Stimulated activated CD4-positive, alpha-beta T cell treated with anti-CD3 and anti-CD28 coated beads, Interleukin-4, amount 100 ng/mL, for 24 hours (primary cell): ENCODE measurements around the gene HSPB9.

ENCODE experiments used
- DNase-seq: peaks from one replicate; pipeline ENCODE4 v3.0.0-alpha.2; 2020

Gene HSPB9, protein sequence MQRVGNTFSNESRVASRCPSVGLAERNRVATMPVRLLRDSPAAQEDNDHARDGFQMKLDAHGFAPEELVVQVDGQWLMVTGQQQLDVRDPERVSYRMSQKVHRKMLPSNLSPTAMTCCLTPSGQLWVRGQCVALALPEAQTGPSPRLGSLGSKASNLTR

GRCh38 chr17:42122371-42123303, at the start of gene HSPB9:
Gene HSPB9, plus strand, starts transcription at chr17:42122804. Its CDS starts 47 bp downstream, at chr17:42122851.
- DNase-seq, result no peak

DNA sequence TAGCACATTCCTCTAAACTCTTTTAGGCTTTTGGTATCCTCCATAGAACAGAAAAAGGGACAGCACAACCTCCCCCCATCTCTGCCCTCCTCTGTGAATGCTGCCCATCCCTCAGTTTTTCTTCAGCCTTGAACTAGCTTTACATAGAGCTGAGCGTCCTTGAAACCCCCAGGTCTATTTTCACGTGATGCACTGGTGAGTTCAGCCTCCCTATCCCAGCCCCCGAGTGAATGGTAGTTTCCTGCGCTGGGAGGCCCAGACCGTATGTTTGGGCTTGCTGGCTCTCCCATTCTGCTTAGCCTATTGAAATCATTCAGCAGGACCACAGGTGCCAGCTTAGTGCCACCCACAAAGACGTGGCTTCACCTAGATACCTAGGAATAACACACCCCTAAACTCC, 46.8 kb upstream of the HSPB9 start:
- DNase-seq, result no peak

DNA sequence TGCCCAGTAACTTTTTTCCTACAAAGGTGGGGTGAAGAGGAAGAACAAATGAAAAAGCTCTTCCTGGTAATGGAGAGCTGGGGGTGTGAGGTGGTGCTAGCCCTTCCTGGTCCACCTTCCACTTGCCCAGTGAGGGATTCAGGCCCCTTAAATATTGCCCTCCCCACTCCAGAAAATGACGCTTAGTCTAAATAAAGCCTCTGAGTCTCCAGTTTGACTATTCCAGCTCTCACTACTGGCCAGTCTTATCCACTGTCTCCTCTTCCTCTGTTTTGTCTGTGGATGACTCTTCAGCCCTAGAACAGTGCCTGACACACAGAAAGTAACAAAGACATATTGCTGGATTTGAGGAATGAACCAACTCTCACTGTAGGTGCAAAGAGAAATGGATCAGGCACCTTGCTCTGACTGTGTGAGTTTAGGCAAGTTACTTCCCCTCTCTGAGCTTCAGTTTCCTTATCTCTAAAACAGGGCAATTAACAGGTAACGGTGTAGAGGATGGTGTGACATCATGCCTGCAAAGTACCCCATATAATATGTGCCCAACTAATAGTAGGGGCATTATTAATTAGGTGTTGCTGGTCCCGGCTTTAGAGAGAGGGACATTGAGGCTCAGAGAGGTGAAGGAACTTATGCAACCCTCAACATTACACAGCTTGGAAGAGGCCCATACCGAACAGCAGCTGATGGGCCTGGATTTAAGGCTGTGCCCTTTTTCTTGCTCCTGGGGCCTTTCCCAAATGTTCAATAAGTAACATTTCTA, 45.6 kb upstream of the HSPB9 start:
- no peak for DNase-seq

DNA sequence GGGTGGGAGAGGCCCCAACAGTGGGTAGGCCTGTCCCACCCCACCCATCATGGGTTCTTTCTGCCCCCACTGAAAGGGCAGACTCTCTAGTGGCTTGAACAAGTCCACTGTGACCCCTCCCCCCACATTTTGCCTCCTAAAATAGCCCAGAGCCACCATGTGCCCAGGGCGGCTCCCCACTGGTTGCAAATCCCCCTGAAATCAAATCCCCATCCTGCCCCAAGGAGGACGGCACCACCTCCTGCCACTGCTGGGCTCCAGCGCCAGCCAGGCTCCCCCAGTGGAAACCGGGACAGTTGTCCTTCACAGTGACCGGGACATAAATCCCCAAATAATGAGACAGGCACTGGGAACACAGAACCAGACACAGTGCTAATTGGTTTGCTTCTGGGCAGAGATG, 44.8 kb upstream of the HSPB9 start:
- no peak for DNase-seq

- no peak for DNase-seq
Measured at GRCh38 chr17:42078396-42079043, 44.1 kb upstream of the HSPB9 start.

DNA sequence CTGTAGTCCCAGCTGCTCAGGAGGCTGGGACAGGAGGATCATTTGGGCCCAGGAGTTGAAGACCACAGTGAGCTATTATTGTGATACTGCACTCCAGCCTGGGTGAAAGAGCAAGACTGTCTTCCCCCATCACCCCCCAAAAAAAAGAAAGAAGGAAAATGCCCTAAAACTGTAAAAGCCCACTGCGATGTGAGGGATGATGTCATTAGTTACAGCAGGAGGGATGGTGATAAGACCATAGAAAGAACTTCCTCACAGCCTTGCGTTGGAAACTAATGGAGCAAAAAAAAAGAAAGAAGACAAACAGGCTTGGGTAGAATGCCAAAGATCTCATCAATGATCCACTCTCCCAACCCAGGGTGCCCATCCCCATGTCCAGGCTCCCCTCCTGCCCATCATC, 43.1 kb upstream of the HSPB9 start:
- no peak for DNase-seq

DNA sequence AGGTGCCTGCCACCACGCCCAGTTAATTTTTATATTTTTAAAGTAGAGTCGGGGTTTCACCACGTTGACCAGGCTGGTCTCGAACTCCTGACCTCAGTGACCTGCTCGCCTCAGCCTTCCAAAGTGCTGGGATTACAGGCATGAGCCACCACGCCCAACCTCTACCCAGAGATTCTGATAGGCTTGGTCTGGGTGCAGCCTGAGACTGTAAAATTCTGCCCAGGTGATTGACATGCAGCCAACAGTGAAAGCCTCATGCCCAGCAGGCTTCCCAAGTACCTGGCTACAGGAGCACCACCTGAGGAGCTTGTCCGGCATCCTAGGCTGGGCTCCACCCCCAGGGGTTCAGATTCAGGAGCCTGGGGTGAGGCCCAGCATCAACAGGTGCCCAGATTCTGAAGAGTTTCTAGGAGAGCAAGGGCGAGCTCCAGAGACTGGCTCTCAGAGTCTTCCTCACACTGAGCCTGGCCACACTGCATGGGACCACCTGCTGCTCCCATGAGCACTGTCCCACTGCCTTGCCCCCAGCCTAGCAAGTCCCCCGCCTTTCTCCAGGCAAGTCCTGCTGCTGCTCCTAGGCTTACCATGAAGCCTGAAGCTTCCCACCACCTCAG, 41.0 kb upstream of the HSPB9 start:
- no peak for DNase-seq

DNA sequence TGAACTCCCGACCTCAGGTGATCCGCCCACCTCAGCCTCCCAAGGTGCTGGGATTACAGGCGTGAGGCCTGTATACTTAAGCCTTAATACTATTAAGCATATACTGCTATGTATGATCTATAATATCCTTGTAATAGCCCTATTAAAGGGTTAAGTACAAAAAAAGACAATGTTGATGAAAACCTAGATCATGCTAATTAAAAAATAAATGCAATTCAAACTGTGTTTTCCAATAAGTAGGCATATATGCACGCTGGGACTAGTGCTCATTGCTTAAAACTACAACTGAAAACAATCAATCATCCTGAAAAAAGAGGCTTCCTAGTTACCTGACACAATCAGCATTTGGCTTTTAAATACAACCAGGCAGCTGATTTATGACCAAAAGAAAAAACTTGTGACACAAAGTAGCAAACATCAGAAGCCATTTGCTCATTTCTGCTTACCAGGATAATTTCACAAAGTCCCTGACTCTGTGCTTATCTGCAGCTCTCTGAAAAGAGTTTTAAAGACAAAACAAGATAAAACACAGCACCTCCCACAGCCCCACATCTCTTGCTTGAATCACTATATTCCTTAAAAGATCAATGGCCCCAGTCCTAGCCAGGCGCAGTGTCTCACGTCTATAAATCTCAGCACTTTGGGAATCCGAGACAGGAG, 35.4 kb upstream of the HSPB9 start:
- no peak for DNase-seq

- no peak for DNase-seq
Measured at GRCh38 chr17:42087736-42088705, 34.6 kb upstream of the HSPB9 start.

- no peak for DNase-seq
Measured at GRCh38 chr17:42088736-42089135, 33.9 kb upstream of the HSPB9 start.

DNA sequence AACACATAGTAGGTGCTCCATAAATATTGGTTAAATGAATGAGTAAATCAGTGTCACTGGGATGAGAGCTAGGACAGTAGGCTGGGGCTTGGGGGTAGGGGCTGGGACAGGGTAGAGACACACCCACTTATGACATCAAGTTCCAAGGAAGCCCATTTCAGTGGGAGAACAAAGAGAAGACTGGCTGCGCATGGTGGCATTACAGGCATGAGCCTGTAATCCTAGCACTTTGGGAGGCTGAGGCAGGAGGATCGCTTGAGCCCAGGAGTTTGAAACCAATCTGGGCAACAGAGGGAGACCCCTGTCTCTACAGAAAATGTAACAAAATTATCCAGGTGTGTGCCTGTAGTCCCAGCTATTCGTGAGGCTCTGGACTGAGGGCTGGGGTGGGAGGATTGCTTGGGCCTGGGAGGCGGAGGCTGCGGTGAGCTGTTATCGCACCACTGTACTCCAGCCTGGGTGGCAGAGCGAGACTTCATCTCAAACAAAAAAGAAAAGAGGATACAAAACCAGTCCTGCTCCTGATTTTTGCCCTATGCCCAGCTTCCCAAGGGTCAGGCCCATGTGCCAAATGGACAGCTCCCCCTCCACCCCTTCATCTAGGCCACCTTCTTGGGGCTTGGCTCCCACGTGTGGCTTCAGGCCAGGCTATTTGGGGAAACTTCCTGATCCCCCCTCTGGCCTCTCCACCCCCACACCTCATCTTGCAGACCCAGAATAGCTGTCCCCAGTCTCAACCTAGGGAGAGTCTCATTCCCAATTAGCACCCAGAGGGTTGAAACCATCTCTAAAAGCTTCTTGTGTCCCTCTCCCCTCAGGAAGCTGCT, 31.4 kb upstream of the HSPB9 start:
- no peak for DNase-seq

- no peak for DNase-seq
Measured at GRCh38 chr17:42092939-42093338, 29.7 kb upstream of the HSPB9 start.

GRCh38 chr17:42094375-42095069, 28.1 kb upstream of the HSPB9 start:
- DNase-seq, result no peak

GRCh38 chr17:42096360-42097111, 26.1 kb upstream of the HSPB9 start:
- no peak for DNase-seq

GRCh38 chr17:42097691-42098631, 24.6 kb upstream of the HSPB9 start, which contains the start of gene ZNF385C:
Gene ZNF385C, minus strand, starts transcription at chr17:42098473. Its CDS starts 35,417 bp downstream, at chr17:42063056.
- peak; percentile 48 for DNase-seq

DNA sequence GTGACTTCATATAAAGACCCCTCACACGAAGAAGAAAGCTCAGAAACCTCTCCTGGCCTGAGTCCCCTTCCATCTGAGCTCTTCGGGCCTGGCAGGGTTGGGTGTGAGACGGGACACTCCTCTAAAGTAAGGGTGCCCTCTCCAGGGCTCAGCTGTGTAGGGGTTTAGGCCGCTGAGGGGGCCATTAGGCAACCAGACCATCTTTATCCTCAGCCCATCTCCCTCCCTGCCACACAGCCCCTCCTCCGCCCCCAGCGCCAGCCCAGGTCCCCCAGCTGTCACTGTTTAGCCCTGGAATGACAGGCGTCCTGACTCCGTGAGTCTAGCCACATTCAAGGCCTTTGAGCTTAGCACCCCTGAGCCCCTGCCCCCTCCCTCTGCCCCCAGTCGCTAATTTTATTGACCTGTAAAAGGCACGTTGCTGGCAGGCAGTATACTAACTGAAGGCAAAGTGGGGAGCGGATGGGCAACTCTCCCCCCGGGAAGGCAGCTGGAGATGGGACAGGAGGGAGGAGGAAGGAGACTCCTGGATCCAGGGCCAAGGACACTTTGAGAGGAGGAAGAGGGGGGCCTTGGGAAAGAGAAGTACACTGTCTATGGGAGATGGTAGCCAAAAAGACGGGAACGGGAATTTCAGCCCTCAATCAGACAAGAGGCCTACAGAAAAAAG, 23.7 kb upstream of the HSPB9 start:
- DNase-seq, result no peak
